Loucy (cell line): ENCODE measurements around the gene STARD10.
"Not testable (repeated sequence)": the region's sequence is repeated elsewhere in the genome, so short reads cannot be mapped to it uniquely, and the experiment has no call there.

Experiments used
- H2AFZ ChIP-seq: fragments of 200-600 bp; sonication (generic); 2 replicates; pipeline ENCODE4 v1.6.0; 2016; ENCODE audit warnings: antibody characterized with exemption, mild to moderate bottlenecking, low read length, moderate library complexity
- H3F3A ChIP-seq: fragments of 200-600 bp; 2 replicates; pipeline ENCODE4 v1.6.0; 2016; ENCODE audit warnings: antibody characterized with exemption, low read depth, mild to moderate bottlenecking
- H3K27me3 ChIP-seq: fragments of 200-600 bp; sonication (generic); 2 replicates; pipeline ENCODE4 v1.6.1; 2014; ENCODE audit warnings: low read length, mild to moderate bottlenecking; ENCODE audit not compliant: insufficient read depth, poor library complexity, severe bottlenecking
- H3K36me3 ChIP-seq: fragments of 200-600 bp; sonication (generic); 2 replicates; pipeline ENCODE4 v1.6.1; 2016; ENCODE audit warnings: low read length; ENCODE audit not compliant: insufficient read depth
- H3K4me1 ChIP-seq: fragments of 200-600 bp; sonication (generic); 2 replicates; pipeline ENCODE4 v1.5.1; 2014; ENCODE audit warnings: low read length, mild to moderate bottlenecking; ENCODE audit not compliant: insufficient read depth, poor library complexity, severe bottlenecking
- H3K4me2 ChIP-seq: fragments of 200-600 bp; sonication (generic); 2 replicates; pipeline ENCODE4 v1.6.0; 2014; ENCODE audit warnings: antibody characterized with exemption, low read length, low read depth, mild to moderate bottlenecking; ENCODE audit not compliant: poor library complexity, severe bottlenecking
- H3K4me3 ChIP-seq: fragments of 200-600 bp; sonication (generic); 2 replicates; pipeline ENCODE4 v1.5.1; 2014; ENCODE audit warnings: low read length, mild to moderate bottlenecking, mixed read lengths; ENCODE audit not compliant: poor library complexity, severe bottlenecking
- H3K79me2 ChIP-seq: fragments of 200-600 bp; sonication (generic); 2 replicates; pipeline ENCODE4 v1.6.1; 2014; ENCODE audit warnings: low read length; ENCODE audit not compliant: insufficient read depth
- H3K9ac ChIP-seq: fragments of 200-600 bp; sonication (generic); 2 replicates; pipeline ENCODE4 v1.6.0; 2014; ENCODE audit warnings: mild to moderate bottlenecking, low read depth, low read length, moderate library complexity; ENCODE audit not compliant: poor library complexity, severe bottlenecking
- H3K9me2 ChIP-seq: fragments of 200-600 bp; sonication (generic); replicated peaks from 2 replicates; pipeline ENCODE4 v1.6.1; 2016; ENCODE audit warnings: low read depth, low read length, mixed read lengths
- H3K9me3 ChIP-seq: fragments of 200-600 bp; sonication (generic); 2 replicates; pipeline ENCODE4 v1.6.1; 2014; ENCODE audit warnings: mild to moderate bottlenecking, antibody characterized with exemption, low read length, low read depth; ENCODE audit not compliant: insufficient read depth
- H4K20me1 ChIP-seq: fragments of 200-600 bp; sonication (generic); 2 replicates; pipeline ENCODE4 v1.6.0; 2014; ENCODE audit warnings: antibody characterized with exemption, low read length, mild to moderate bottlenecking; ENCODE audit not compliant: insufficient read depth, poor library complexity, severe bottlenecking
- EZH2phosphoT487 ChIP-seq: fragments of 200-600 bp; IDR thresholded peaks from 2 replicates; pipeline ENCODE4 v1.6.1; 2018; ENCODE audit warnings: antibody characterized with exemption, mild to moderate bottlenecking, moderate library complexity, borderline replicate concordance
- TF ChIP-seq, protein P1 (sequence below): fragments of 200-600 bp; sonication (generic); conservative IDR thresholded peaks from 2 replicates; pipeline ENCODE4 v1.5.1; 2014; ENCODE audit warnings: mild to moderate bottlenecking, antibody characterized with exemption, low read length

The STARD10 gene

GRCh38 chr11:72828081-72828567, 34.3 kb upstream of the STARD10 start:
- Histone ChIP-seq H3K27me3 (no peaks in the 10 kb centered on the region), H3K9me2 (no peaks in the 10 kb centered on the region), H3K9me3 (no peaks in the 10 kb centered on the region), H4K20me1 (no peaks in the 10 kb centered on the region), H3K4me3 (no peak overlapping the region), H3F3A (no peaks in the 10 kb centered on the region), H3K4me1 (no peaks in the 10 kb centered on the region), H3K79me2 (no peaks in the 10 kb centered on the region), H3K4me2 (no peak overlapping the region), H3K9ac (no peak overlapping the region), H2AFZ (no peak overlapping the region), H3K36me3 (peaks cover 44% of the 10 kb centered on the region; the same call in 1 of the 2 replicates)
- TF ChIP-seq, protein P1, sequence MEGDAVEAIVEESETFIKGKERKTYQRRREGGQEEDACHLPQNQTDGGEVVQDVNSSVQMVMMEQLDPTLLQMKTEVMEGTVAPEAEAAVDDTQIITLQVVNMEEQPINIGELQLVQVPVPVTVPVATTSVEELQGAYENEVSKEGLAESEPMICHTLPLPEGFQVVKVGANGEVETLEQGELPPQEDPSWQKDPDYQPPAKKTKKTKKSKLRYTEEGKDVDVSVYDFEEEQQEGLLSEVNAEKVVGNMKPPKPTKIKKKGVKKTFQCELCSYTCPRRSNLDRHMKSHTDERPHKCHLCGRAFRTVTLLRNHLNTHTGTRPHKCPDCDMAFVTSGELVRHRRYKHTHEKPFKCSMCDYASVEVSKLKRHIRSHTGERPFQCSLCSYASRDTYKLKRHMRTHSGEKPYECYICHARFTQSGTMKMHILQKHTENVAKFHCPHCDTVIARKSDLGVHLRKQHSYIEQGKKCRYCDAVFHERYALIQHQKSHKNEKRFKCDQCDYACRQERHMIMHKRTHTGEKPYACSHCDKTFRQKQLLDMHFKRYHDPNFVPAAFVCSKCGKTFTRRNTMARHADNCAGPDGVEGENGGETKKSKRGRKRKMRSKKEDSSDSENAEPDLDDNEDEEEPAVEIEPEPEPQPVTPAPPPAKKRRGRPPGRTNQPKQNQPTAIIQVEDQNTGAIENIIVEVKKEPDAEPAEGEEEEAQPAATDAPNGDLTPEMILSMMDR: no peak
- TF ChIP-seq EZH2phosphoT487: no peak

DNA sequence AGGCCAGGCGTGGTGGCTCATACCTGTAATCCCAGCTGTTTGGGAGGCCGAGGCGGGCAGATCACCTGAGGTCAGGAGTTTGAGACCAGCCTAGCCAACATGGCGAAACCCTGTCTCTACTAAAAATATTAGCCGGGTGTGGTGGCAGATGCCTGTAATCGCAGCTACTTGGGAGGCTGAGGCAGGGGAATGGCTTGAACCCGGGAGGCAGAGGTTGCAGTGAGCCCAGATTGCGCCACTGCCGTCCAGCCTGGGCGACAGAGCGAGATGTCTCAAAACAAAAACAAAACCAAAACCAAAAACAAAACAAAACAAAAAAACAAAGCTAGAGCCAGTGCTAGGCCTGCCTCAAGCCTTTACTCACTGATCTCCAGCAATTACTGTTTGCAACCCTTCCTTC, 33.8 kb upstream of the STARD10 start:
- H3K9me2 ChIP-seq, H3K79me2 ChIP-seq, H3K9ac ChIP-seq, H2AFZ ChIP-seq, H3F3A ChIP-seq, H3K4me1 ChIP-seq, H3K27me3 ChIP-seq, H3K9me3 ChIP-seq, H4K20me1 ChIP-seq, H3K4me3 ChIP-seq, H3K4me2 ChIP-seq: not testable (repeated sequence)
- H3K36me3 ChIP-seq: peaks cover 46% of the 10 kb centered on the region; the same call in 1 of the 2 replicates

DNA sequence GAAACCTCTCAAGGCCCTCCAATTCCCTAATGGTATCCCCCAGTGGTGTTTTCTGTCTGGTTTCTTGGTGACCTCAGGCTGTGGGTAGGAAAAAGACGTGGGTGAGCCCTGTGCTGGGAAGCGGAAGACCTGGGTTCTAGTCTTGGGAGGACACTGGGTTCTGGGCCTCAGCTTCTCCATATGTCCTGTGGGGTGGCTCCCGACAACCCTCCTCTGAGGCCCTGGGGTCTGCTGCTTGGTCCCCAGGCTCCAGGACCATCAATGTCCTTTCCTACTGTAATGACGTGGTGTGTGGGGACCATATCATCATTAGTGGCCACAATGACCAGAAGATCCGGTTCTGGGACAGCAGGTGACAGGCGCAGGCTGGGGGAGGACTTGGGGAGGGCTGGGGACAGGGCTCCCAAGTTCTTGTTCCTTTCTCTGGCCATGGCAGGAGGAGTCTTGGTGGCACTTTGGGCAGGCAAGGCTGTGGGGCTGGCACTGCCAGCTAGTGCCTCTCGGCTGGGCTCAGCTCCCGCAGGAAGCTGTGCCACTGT, 33.2 kb upstream of the STARD10 start:
- H3K9ac ChIP-seq: no peak overlapping the region
- no peak overlapping the region for H3K4me3 ChIP-seq
- no peaks in the 10 kb centered on the region for H3K4me1 ChIP-seq
- peaks cover 47% of the 10 kb centered on the region; the same call in 1 of the 2 replicates for H3K36me3 ChIP-seq
- no peak for TF ChIP-seq EZH2phosphoT487
- TF ChIP-seq, protein P1: no peak
- no peaks in the 10 kb centered on the region for H4K20me1 ChIP-seq
- H3K9me3 ChIP-seq: no peaks in the 10 kb centered on the region
- no peaks in the 10 kb centered on the region for H3K27me3 ChIP-seq
- no peaks in the 10 kb centered on the region; the same call in 1 of the 2 replicates for H3K79me2 ChIP-seq
- no peak overlapping the region for H3K4me2 ChIP-seq
- no peaks in the 10 kb centered on the region for H3F3A ChIP-seq
- H2AFZ ChIP-seq: no peak overlapping the region
- no peaks in the 10 kb centered on the region for H3K9me2 ChIP-seq
